CD4-positive, alpha-beta memory T cell (primary cell): ENCODE measurements around the gene ATP2B1. TPM values are rescaled to one million over a fixed set of nuclear protein-coding genes. Genes with fewer than 3 reads are reported as not detected.
A peak's percentile ranks its signal among the peaks of the same experiment; 100 is the strongest.

Experiments used
- CTCF ChIA-PET: fragments of 350-600 bp; sonication (Branson Sonifier 250); formaldehyde crosslinking; loops from one replicate; lab custom pipeline; 2021; ENCODE audit warnings: inconsistent platforms; ENCODE audit not compliant: partially characterized antibody; lab: Charles Lee
- POLR2A ChIA-PET: fragments of 350-600 bp; sonication (Branson Sonifier 250); formaldehyde crosslinking; loops from one replicate; lab custom pipeline; 2021; ENCODE audit not compliant: partially characterized antibody; lab: Charles Lee
- DNase-seq, 5 donors: peaks; one replicate each; pipeline versions ENCODE4 v3.0.0 to v3.0.0-alpha.2; 2020 to 2022; ENCODE audit warnings: mixed read lengths in 1 of 5
- H3K27ac ChIP-seq: one replicate; pipeline ENCODE4 v1.7.0; 2013; ENCODE audit warnings: low read depth, low read length
- H3K27me3 ChIP-seq: 2 replicates; pipeline ENCODE4 v1.7.0; 2013; ENCODE audit warnings: mild to moderate bottlenecking, low read length, moderate library complexity; ENCODE audit not compliant: insufficient read depth
- H3K36me3 ChIP-seq: 2 replicates; pipeline ENCODE4 v1.7.0; 2013; ENCODE audit warnings: mild to moderate bottlenecking, low read length, moderate library complexity; ENCODE audit not compliant: insufficient read depth
- H3K4me1 ChIP-seq: 2 replicates; pipeline ENCODE4 v1.7.0; 2013; ENCODE audit warnings: mild to moderate bottlenecking, low read length, moderate library complexity; ENCODE audit not compliant: insufficient read depth
- H3K4me3 ChIP-seq, 2 donors: one replicate each; pipeline ENCODE4 v1.7.0; 2013; ENCODE audit warnings: low read length in 2 of 2, mild to moderate bottlenecking in 1 of 2
- H3K9me3 ChIP-seq, 2 donors: one replicate each; pipeline ENCODE4 v1.7.0; 2013; ENCODE audit warnings: low read length in 2 of 2, control low read depth in 1 of 2; ENCODE audit not compliant: control insufficient read depth in 1 of 2
- H3K27ac Mint-ChIP-seq, 7 donors: one replicate each; pipeline ENCODE4 v1.8.0; 2020 to 2021; ENCODE audit warnings: mixed read lengths in 7 of 7, mild to moderate bottlenecking in 6 of 7, inconsistent platforms in 3 of 7, moderate library complexity in 3 of 7
- H3K27me3 Mint-ChIP-seq, 2 donors: one replicate each; pipeline ENCODE4 v1.8.0; 2020 to 2021; ENCODE audit warnings: mixed read lengths in 2 of 2
- H3K36me3 Mint-ChIP-seq, 2 donors: one replicate each; pipeline ENCODE4 v1.8.0; 2020 to 2021; ENCODE audit warnings: mixed read lengths in 2 of 2, inconsistent platforms in 1 of 2, mild to moderate bottlenecking in 1 of 2
- H3K4me1 Mint-ChIP-seq, 4 donors: one replicate each; pipeline ENCODE4 v1.8.0; 2020 to 2021; ENCODE audit warnings: mixed read lengths in 4 of 4, mild to moderate bottlenecking in 1 of 4
- H3K4me3 Mint-ChIP-seq, 8 donors: one replicate each; pipeline ENCODE4 v1.8.0; 2020 to 2021; ENCODE audit warnings: mixed read lengths in 8 of 8, mild to moderate bottlenecking in 7 of 8, moderate library complexity in 6 of 8, inconsistent platforms in 3 of 8
- H3K9me3 Mint-ChIP-seq, 8 donors: one replicate each; pipeline ENCODE4 v1.8.0; 2020 to 2021; ENCODE audit warnings: mixed read lengths in 8 of 8, mild to moderate bottlenecking in 5 of 8, inconsistent platforms in 3 of 8, moderate library complexity in 1 of 8
- intact Hi-C: fragments of 100-400 bp; cut with micrococcal nuclease; formaldehyde crosslinking; loops from one replicate; pipeline ENCODE4 v1.15.1; 2023
- polyA plus RNA-seq, 2 donors: library from polyadenylated mRNA; unstranded; fragments of 300-500 nt; fragmentation: Illumina TruSeq; gene quantifications; one replicate each; pipeline ENCODE4 v1.2.3, GENCODE V29; 2021
- total RNA-seq, 2 experiments: library from RNA; stranded (reverse); gene quantifications; one replicate each; pipeline ENCODE4 v1.2.3, GENCODE V29; 2021

ATP2B1 gene
- total and polyA plus RNA-seq, 4 experiments from 2014 or later: 57.3 to 86.0 (median 72.6) TPM

- no peaks in the 10 kb centered on the region for H3K27me3 Mint-ChIP-seq
- CTCF ChIA-PET: interaction anchor here (1.1 kb wide), 1 partner anchor 32 kb away, joined by 3 read pairs; no protein-coding TSS in a partner anchor
- Histone ChIP-seq H3K4me3 (no peak overlapping the region), H3K4me1 (peaks cover 57% of the 10 kb centered on the region), H3K27me3 (no peaks in the 10 kb centered on the region), H3K9me3 (no peaks in the 10 kb centered on the region), H3K27ac (no peak overlapping the region), H3K36me3 (peaks cover 4% of the 10 kb centered on the region)
- POLR2A ChIA-PET: no interaction called here
- no peak for DNase-seq
- no peaks in the 10 kb centered on the region for H3K9me3 Mint-ChIP-seq
- peak overlapping the region in 5 of 8 donors; percentile 1 to 17 (median 6) for H3K4me3 Mint-ChIP-seq
- intact Hi-C loops: no loop called here
- H3K36me3 Mint-ChIP-seq: peaks cover 29 to 32% of the 10 kb centered on the region in 2 donors
- peaks cover 44 to 73% (median 60%) of the 10 kb centered on the region in 4 donors for H3K4me1 Mint-ChIP-seq
- peak overlapping the region in 3 of 7 donors; percentile 2 to 28 (median 3) for H3K27ac Mint-ChIP-seq
Observed at GRCh38 chr12:89657066-89657465, 51.6 kb downstream of the ATP2B1 start.

DNA sequence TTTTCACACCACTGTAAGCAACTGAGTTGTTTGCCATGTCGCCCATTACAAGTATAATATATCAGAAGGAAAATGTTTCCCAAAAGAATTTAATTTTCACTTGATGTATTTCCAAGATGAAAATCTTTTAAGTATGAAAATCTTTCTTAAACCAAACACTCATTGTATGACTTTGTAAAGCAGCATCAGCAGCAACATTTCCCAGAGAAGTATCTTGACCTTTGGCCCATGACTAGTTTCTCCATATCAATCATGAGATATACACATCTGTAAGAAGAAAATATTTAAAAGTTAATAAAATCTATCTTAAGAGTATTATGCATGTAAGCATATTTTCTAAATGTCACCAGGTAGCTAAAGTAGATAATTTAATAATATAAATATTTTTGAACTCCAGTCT lies 52.8 kb downstream of the ATP2B1 start:
- H3K36me3 Mint-ChIP-seq: peaks cover 36 to 42% of the 10 kb centered on the region in 2 donors
- no peak overlapping the region for H3K27ac ChIP-seq
- intact Hi-C loops: no loop called here
- ChIA-PET CTCF (no interaction called here), POLR2A (interaction anchor here (0.5 kb wide), 1 partner anchor 11 kb away, joined by 3 read pairs; no protein-coding TSS in a partner anchor)
- no peaks in the 10 kb centered on the region for H3K9me3 Mint-ChIP-seq
- H3K4me1 ChIP-seq: peaks cover 45% of the 10 kb centered on the region
- no peaks in the 10 kb centered on the region for H3K27me3 ChIP-seq
- H3K4me3 ChIP-seq: no peak overlapping the region
- peaks cover 4% of the 10 kb centered on the region for H3K36me3 ChIP-seq
- H3K4me3 Mint-ChIP-seq: peak overlapping the region in 1 of 8 donors; percentile 9
- DNase-seq: no peak
- H3K9me3 ChIP-seq: no peaks in the 10 kb centered on the region
- H3K4me1 Mint-ChIP-seq: peaks cover 40 to 72% (median 59%) of the 10 kb centered on the region in 4 donors
- no peak overlapping the region for H3K27ac Mint-ChIP-seq
- no peaks in the 10 kb centered on the region for H3K27me3 Mint-ChIP-seq

DNA sequence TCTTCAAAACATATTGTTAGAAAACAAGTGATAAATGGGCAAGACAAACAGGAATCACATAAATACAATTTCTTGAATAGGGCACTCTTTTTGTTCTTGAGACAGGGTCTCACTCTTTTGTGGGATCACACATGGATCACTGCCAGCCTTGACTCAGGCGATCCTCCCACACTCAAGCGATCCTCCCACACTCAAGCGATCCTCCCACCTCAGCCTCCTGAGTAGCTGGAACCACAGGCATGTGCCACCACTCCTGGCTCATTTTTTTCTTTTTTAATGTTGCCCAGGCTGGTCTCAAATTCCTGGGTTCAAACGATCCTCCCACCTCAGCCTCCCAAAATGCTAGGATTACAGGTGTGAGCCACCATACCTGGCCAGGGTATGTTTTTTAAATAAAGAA lies 57.4 kb downstream of the ATP2B1 start:
- H3K27me3 Mint-ChIP-seq: no peaks in the 10 kb centered on the region
- H3K36me3 ChIP-seq: peaks cover 13% of the 10 kb centered on the region
- H3K4me1 ChIP-seq: peaks cover 47% of the 10 kb centered on the region
- H3K27me3 ChIP-seq: no peaks in the 10 kb centered on the region
- H3K27ac Mint-ChIP-seq: no peak overlapping the region
- CTCF ChIA-PET: no interaction called here
- H3K9me3 ChIP-seq: no peaks in the 10 kb centered on the region
- intact Hi-C loops: no loop called here
- no peak for DNase-seq
- peaks cover 33 to 69% (median 54%) of the 10 kb centered on the region in 4 donors for H3K4me1 Mint-ChIP-seq
- POLR2A ChIA-PET: no interaction called here
- peaks cover 59% of the 10 kb centered on the region in 2 donors for H3K36me3 Mint-ChIP-seq
- H3K27ac ChIP-seq: no peak overlapping the region
- H3K9me3 Mint-ChIP-seq: peaks cover 0 to 2% (median 0%) of the 10 kb centered on the region in 8 donors
- no peak overlapping the region for H3K4me3 Mint-ChIP-seq
- no peak overlapping the region for H3K4me3 ChIP-seq

- no peaks in the 10 kb centered on the region for H3K27me3 ChIP-seq
- DNase-seq: no peak
- H3K4me3 Mint-ChIP-seq: no peak overlapping the region
- H3K4me3 ChIP-seq: no peak overlapping the region
- peaks cover 42 to 71% (median 57%) of the 10 kb centered on the region in 4 donors for H3K4me1 Mint-ChIP-seq
- H3K36me3 ChIP-seq: peaks cover 9% of the 10 kb centered on the region
- intact Hi-C loops: no loop called here
- CTCF ChIA-PET: interaction anchor here (1.4 kb wide), 1 partner anchor 16 kb away, joined by 3 read pairs; no protein-coding TSS in a partner anchor
- H3K27ac Mint-ChIP-seq: no peak overlapping the region
- no peaks in the 10 kb centered on the region for H3K9me3 ChIP-seq
- H3K27ac ChIP-seq: no peak overlapping the region
- POLR2A ChIA-PET: no interaction called here
- peaks cover 0 to 2% (median 0%) of the 10 kb centered on the region in 8 donors for H3K9me3 Mint-ChIP-seq
- H3K36me3 Mint-ChIP-seq: peaks cover 61 to 63% of the 10 kb centered on the region in 2 donors
- no peaks in the 10 kb centered on the region for H3K27me3 Mint-ChIP-seq
- peaks cover 49% of the 10 kb centered on the region for H3K4me1 ChIP-seq
Observed at GRCh38 chr12:89650239-89650638, 58.4 kb downstream of the ATP2B1 start.

DNA sequence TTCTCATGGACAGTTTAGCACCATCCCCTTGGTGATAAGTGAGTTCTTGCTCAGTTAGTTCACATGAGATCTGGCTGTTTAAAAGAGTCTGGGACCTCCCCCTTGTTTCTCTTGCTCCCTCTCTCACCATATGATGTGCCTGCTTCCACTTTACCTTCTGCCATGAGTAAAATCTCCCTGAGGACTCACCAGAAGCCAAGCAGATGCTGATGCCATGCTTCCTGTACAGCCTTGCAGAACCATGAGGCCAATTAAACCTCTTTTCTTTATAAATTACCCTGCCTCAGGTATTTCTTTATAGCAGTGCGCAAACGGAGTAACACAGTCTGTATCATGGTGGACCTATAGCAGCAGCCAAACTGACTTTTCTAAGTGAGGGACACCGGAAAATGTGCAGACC lies 58.8 kb downstream of the ATP2B1 start:
- H3K9me3 Mint-ChIP-seq: peaks cover 0 to 2% (median 0%) of the 10 kb centered on the region in 8 donors
- intact Hi-C loops: no loop called here
- H3K27ac Mint-ChIP-seq: peak overlapping the region in 2 of 7 donors; percentile 15 to 17
- Histone ChIP-seq H3K9me3 (no peaks in the 10 kb centered on the region), H3K27ac (no peak overlapping the region), H3K4me1 (peaks cover 47% of the 10 kb centered on the region), H3K4me3 (no peak overlapping the region), H3K27me3 (no peaks in the 10 kb centered on the region), H3K36me3 (peaks cover 9% of the 10 kb centered on the region)
- no peak for DNase-seq
- no peak overlapping the region for H3K4me3 Mint-ChIP-seq
- H3K4me1 Mint-ChIP-seq: peaks cover 44 to 70% (median 57%) of the 10 kb centered on the region in 4 donors
- H3K27me3 Mint-ChIP-seq: no peaks in the 10 kb centered on the region
- peaks cover 57 to 59% of the 10 kb centered on the region in 2 donors for H3K36me3 Mint-ChIP-seq
- ChIA-PET POLR2A (interaction anchor here (0.7 kb wide), 1 partner anchor 37 kb away, joined by 3 read pairs; no protein-coding TSS in a partner anchor), CTCF (interaction anchor here (1.4 kb wide), 1 partner anchor 15 kb away, joined by 3 read pairs; no protein-coding TSS in a partner anchor)

DNA sequence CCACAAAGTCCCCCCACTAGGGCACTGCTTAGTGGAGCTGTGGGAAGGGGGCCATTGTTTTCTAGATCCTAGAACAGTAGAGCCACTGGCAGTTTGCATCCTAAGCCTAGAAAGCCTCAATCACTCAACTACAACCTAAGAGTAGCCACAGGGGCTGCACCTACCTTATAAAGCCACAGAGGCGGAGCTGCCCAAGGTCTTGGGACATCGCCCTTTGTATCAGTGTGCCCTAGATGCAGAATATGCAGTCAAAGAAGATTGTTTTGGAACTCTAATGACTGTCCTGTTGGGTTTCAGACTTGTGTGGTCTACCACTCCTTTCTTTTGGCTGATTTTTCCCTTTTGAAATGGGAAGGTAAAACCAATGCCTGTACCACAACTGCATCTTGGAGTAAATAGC lies 59.5 kb downstream of the ATP2B1 start:
- Mint-ChIP-seq H3K36me3 (peaks cover 56 to 58% of the 10 kb centered on the region in 2 donors), H3K27ac (no peak overlapping the region), H3K9me3 (peaks cover 0 to 2% (median 0%) of the 10 kb centered on the region in 8 donors), H3K4me1 (peaks cover 49 to 75% (median 62%) of the 10 kb centered on the region in 4 donors), H3K4me3 (no peak overlapping the region), H3K27me3 (no peaks in the 10 kb centered on the region)
- no peak for DNase-seq
- intact Hi-C loops: no loop called here
- Histone ChIP-seq H3K4me3 (no peak overlapping the region), H3K4me1 (peaks cover 52% of the 10 kb centered on the region), H3K27me3 (no peaks in the 10 kb centered on the region), H3K36me3 (peaks cover 9% of the 10 kb centered on the region), H3K27ac (no peak overlapping the region), H3K9me3 (no peaks in the 10 kb centered on the region)
- ChIA-PET CTCF (interaction anchor here (1.4 kb wide), 1 partner anchor 15 kb away, joined by 3 read pairs; no protein-coding TSS in a partner anchor), POLR2A (interaction anchor here (0.7 kb wide), 1 partner anchor 36 kb away, joined by 3 read pairs; no protein-coding TSS in a partner anchor)

GRCh38 chr12:89648211-89648930 lies 60.3 kb downstream of the ATP2B1 start:
- Histone ChIP-seq H3K9me3 (no peaks in the 10 kb centered on the region), H3K27ac (no peak overlapping the region), H3K36me3 (peaks cover 9% of the 10 kb centered on the region), H3K4me1 (peaks cover 52% of the 10 kb centered on the region), H3K27me3 (no peaks in the 10 kb centered on the region), H3K4me3 (no peak overlapping the region)
- ChIA-PET CTCF (no interaction called here), POLR2A (no interaction called here)
- intact Hi-C loops: no loop called here
- H3K9me3 Mint-ChIP-seq: peaks cover 0 to 2% (median 0%) of the 10 kb centered on the region in 8 donors
- DNase-seq: peak in 1 of 5 donors; percentile 32
- peaks cover 47 to 77% (median 63%) of the 10 kb centered on the region in 4 donors for H3K4me1 Mint-ChIP-seq
- peak overlapping the region in 2 of 8 donors; percentile 17 for H3K4me3 Mint-ChIP-seq
- no peaks in the 10 kb centered on the region for H3K27me3 Mint-ChIP-seq
- peaks cover 53 to 56% of the 10 kb centered on the region in 2 donors for H3K36me3 Mint-ChIP-seq
- H3K27ac Mint-ChIP-seq: peak overlapping the region in 4 of 7 donors; percentile 13 to 68 (median 46)
